Measurements from ENCODE around the gene VPS29.
A peak's percentile ranks its signal among the peaks of the same experiment; 100 is the strongest.
"Not testable (repeated sequence)": the region's sequence is repeated elsewhere in the genome, so short reads cannot be mapped to it uniquely, and the experiment has no call there.

VPS29 gene

GRCh38 chr12:110520876-110521712, 19.2 kb upstream of the VPS29 start:
- DNase-seq = not testable (repeated sequence)

- not testable (repeated sequence) for DNase-seq
These were observed 16.1 kb upstream of the VPS29 start for GRCh38 chr12:110518014-110518413.

- DNase-seq = no peak
These were observed 15.1 kb upstream of the VPS29 start for GRCh38 chr12:110516995-110517394.

- DNase-seq = no peak
These were observed 12.5 kb upstream of the VPS29 start for GRCh38 chr12:110514363-110514762.

GRCh38 chr12:110513842-110514241, 11.9 kb upstream of the VPS29 start:
- DNase-seq = no peak

GRCh38 chr12:110508071-110508586, 6.2 kb upstream of the VPS29 start:
- no peak for DNase-seq

GRCh38 chr12:110505332-110505731, 3.4 kb upstream of the VPS29 start:
- DNase-seq = no peak

- DNase-seq = no peak
These were observed 1.5 kb upstream of the VPS29 start for GRCh38 chr12:110503432-110503831.

GRCh38 chr12:110501399-110501751, 536 bp downstream of the VPS29 start:
- peak in 1 of 14 donors; percentile 31 for DNase-seq

GRCh38 chr12:110498984-110499706, 2.8 kb downstream of the VPS29 start:
- DNase-seq = no peak

- DNase-seq = no peak
These were observed 26.5 kb downstream of the VPS29 start for GRCh38 chr12:110475426-110475825.

GRCh38 chr12:110468214-110469048, 33.5 kb downstream of the VPS29 start, which contains the start of the genes FAM216A and GPN3:
TSS of gene FAM216A (plus strand) at chr12:110468845. CDS start at chr12:110468876, 31 bp downstream.
TSS of gene GPN3 (minus strand) at chr12:110468257. CDS start at chr12:110468203, 54 bp downstream.
- peak; percentile 54 to 97 (median 93) for DNase-seq

GRCh38 chr12:110467847-110468213, 34.1 kb downstream of the VPS29 start:
- no peak for DNase-seq

- no peak for DNase-seq
These were observed 35.1 kb downstream of the VPS29 start for GRCh38 chr12:110466791-110467190.

- not testable (repeated sequence) for DNase-seq
These were observed 36.1 kb downstream of the VPS29 start for GRCh38 chr12:110465765-110466164.

GRCh38 chr12:110465024-110465423, 36.9 kb downstream of the VPS29 start:
- DNase-seq = no peak

- not testable (repeated sequence) for DNase-seq
These were observed 40.7 kb downstream of the VPS29 start for GRCh38 chr12:110461189-110461588.

GRCh38 chr12:110458756-110459155, 43.2 kb downstream of the VPS29 start:
- DNase-seq = peak in 4 of 14 donors; percentile 4 to 20 (median 12)

GRCh38 chr12:110453569-110454296, 48.2 kb downstream of the VPS29 start:
- DNase-seq = no peak

- DNase-seq = peak in 1 of 14 donors; percentile 4
These were observed 50.6 kb downstream of the VPS29 start for GRCh38 chr12:110451263-110451662.

GRCh38 chr12:110449799-110450497, 52.0 kb downstream of the VPS29 start, which contains the start of gene ARPC3:
TSS of gene ARPC3 (minus strand) at chr12:110450337. CDS start at chr12:110450260, 77 bp downstream.
- DNase-seq = peak; percentile 44 to 92 (median 87)

Measured in C1 segment of cervical spinal cord (tissue), 14 donors.